Dendritic cell treated with granulocyte-macrophage colony-stimulating factor and Interleukin-4, amounts not matched to agents 40 ng/mL and 50 ng/mL, for 4 days (primary cell): ENCODE results near the gene MARS1.
A peak's percentile ranks its signal among the peaks of the same experiment; 100 is the strongest.

Experiments used
- H3K27ac Mint-ChIP-seq: one replicate; pipeline ENCODE4 v1.8.0; 2022; ENCODE audit warnings: mild to moderate bottlenecking, mixed read lengths
- H3K27me3 Mint-ChIP-seq: one replicate; pipeline ENCODE4 v1.8.0; 2022; ENCODE audit warnings: mild to moderate bottlenecking, mixed read lengths
- H3K36me3 Mint-ChIP-seq: one replicate; pipeline ENCODE4 v1.8.0; 2022; ENCODE audit warnings: low read depth, mixed read lengths
- H3K4me1 Mint-ChIP-seq: one replicate; pipeline ENCODE4 v1.8.0; 2022; ENCODE audit warnings: low read depth, mixed read lengths
- H3K4me3 Mint-ChIP-seq: one replicate; pipeline ENCODE4 v1.8.0; 2022; ENCODE audit warnings: mild to moderate bottlenecking, moderate library complexity, mixed read lengths
- H3K9me3 Mint-ChIP-seq: one replicate; pipeline ENCODE4 v1.8.0; 2022; ENCODE audit warnings: mixed read lengths
- intact Hi-C: fragments of 100-400 bp; cut with micrococcal nuclease; formaldehyde crosslinking; loops from one replicate; pipeline ENCODE4 v1.15.0; 2022

Gene MARS1

GRCh38 chr12:57525615-57526383 is 37.9 kb downstream of the MARS1 start:
- intact Hi-C loops, result no loop called here
- Mint-ChIP-seq H3K9me3 (no peaks in the 10 kb centered on the region), H3K4me3 (no peak overlapping the region), H3K4me1 (peaks cover 57% of the 10 kb centered on the region), H3K36me3 (peaks cover 77% of the 10 kb centered on the region), H3K27me3 (no peaks in the 10 kb centered on the region), H3K27ac (peak overlapping the region; percentile 49)

- Mint-ChIP-seq H3K9me3 (no peaks in the 10 kb centered on the region), H3K4me3 (no peak overlapping the region), H3K36me3 (peaks cover 85% of the 10 kb centered on the region), H3K4me1 (peaks cover 49% of the 10 kb centered on the region), H3K27ac (no peak overlapping the region), H3K27me3 (no peaks in the 10 kb centered on the region)
- intact Hi-C loops, result no loop called here
Observed at GRCh38 chr12:57526477-57527126, 38.7 kb downstream of the MARS1 start.

GRCh38 chr12:57527184-57527583 is 39.3 kb downstream of the MARS1 start:
- Mint-ChIP-seq H3K27ac (no peak overlapping the region), H3K4me3 (no peak overlapping the region), H3K4me1 (peaks cover 43% of the 10 kb centered on the region), H3K36me3 (peaks cover 91% of the 10 kb centered on the region), H3K9me3 (no peaks in the 10 kb centered on the region), H3K27me3 (no peaks in the 10 kb centered on the region)
- intact Hi-C loops, result no loop called here

- peaks cover 97% of the 10 kb centered on the region for H3K36me3 Mint-ChIP-seq
- H3K27me3 Mint-ChIP-seq, result no peaks in the 10 kb centered on the region
- no peak overlapping the region for H3K27ac Mint-ChIP-seq
- peaks cover 38% of the 10 kb centered on the region for H3K4me1 Mint-ChIP-seq
- H3K4me3 Mint-ChIP-seq, result no peak overlapping the region
- intact Hi-C loops, result no loop called here
- H3K9me3 Mint-ChIP-seq, result no peaks in the 10 kb centered on the region
Observed at GRCh38 chr12:57528176-57528575, 40.3 kb downstream of the MARS1 start.

- H3K4me1 Mint-ChIP-seq, result peaks cover 30% of the 10 kb centered on the region
- H3K4me3 Mint-ChIP-seq, result no peak overlapping the region
- peaks cover 100% of the 10 kb centered on the region for H3K36me3 Mint-ChIP-seq
- intact Hi-C loops, result no loop called here
- H3K27ac Mint-ChIP-seq, result no peak overlapping the region
- no peaks in the 10 kb centered on the region for H3K27me3 Mint-ChIP-seq
- no peaks in the 10 kb centered on the region for H3K9me3 Mint-ChIP-seq
Observed at GRCh38 chr12:57528831-57529555, 41.1 kb downstream of the MARS1 start.

- Mint-ChIP-seq H3K36me3 (peaks cover 100% of the 10 kb centered on the region), H3K27me3 (no peaks in the 10 kb centered on the region), H3K4me1 (peaks cover 25% of the 10 kb centered on the region), H3K4me3 (no peak overlapping the region), H3K9me3 (no peaks in the 10 kb centered on the region), H3K27ac (no peak overlapping the region)
- intact Hi-C loops, result no loop called here
Observed at GRCh38 chr12:57529831-57530230, 42.0 kb downstream of the MARS1 start.

- no peaks in the 10 kb centered on the region for H3K27me3 Mint-ChIP-seq
- H3K36me3 Mint-ChIP-seq, result peaks cover 100% of the 10 kb centered on the region
- H3K4me3 Mint-ChIP-seq, result no peak overlapping the region
- peaks cover 18% of the 10 kb centered on the region for H3K4me1 Mint-ChIP-seq
- H3K27ac Mint-ChIP-seq, result no peak overlapping the region
- intact Hi-C loops, result no loop called here
- H3K9me3 Mint-ChIP-seq, result no peaks in the 10 kb centered on the region
Observed at GRCh38 chr12:57530396-57531142, 42.7 kb downstream of the MARS1 start.

GRCh38 chr12:57531836-57532235 is 44.0 kb downstream of the MARS1 start:
- Mint-ChIP-seq H3K4me3 (no peak overlapping the region), H3K36me3 (peaks cover 100% of the 10 kb centered on the region), H3K4me1 (peaks cover 5% of the 10 kb centered on the region), H3K27ac (no peak overlapping the region), H3K9me3 (no peaks in the 10 kb centered on the region), H3K27me3 (no peaks in the 10 kb centered on the region)
- intact Hi-C loops, result no loop called here

- Mint-ChIP-seq H3K4me1 (peaks cover 4% of the 10 kb centered on the region), H3K36me3 (peaks cover 100% of the 10 kb centered on the region), H3K27ac (no peak overlapping the region), H3K4me3 (no peak overlapping the region), H3K9me3 (no peaks in the 10 kb centered on the region), H3K27me3 (no peaks in the 10 kb centered on the region)
- intact Hi-C loops, result no loop called here
Observed at GRCh38 chr12:57533108-57533507, 45.2 kb downstream of the MARS1 start.

- Mint-ChIP-seq H3K36me3 (peaks cover 100% of the 10 kb centered on the region), H3K27ac (no peak overlapping the region), H3K4me3 (no peak overlapping the region), H3K27me3 (no peaks in the 10 kb centered on the region), H3K9me3 (no peaks in the 10 kb centered on the region), H3K4me1 (peaks cover 8% of the 10 kb centered on the region)
- intact Hi-C loops, result no loop called here
Observed at GRCh38 chr12:57534250-57534649, 46.4 kb downstream of the MARS1 start.

- Mint-ChIP-seq H3K9me3 (no peaks in the 10 kb centered on the region), H3K4me3 (no peak overlapping the region), H3K36me3 (peaks cover 100% of the 10 kb centered on the region), H3K27me3 (no peaks in the 10 kb centered on the region), H3K4me1 (peaks cover 8% of the 10 kb centered on the region), H3K27ac (no peak overlapping the region)
- intact Hi-C loops, result no loop called here
Observed at GRCh38 chr12:57534991-57535543, 47.2 kb downstream of the MARS1 start.

GRCh38 chr12:57535764-57536596 is 48.1 kb downstream of the MARS1 start:
- intact Hi-C loops, result no loop called here
- peaks cover 8% of the 10 kb centered on the region for H3K4me1 Mint-ChIP-seq
- H3K27me3 Mint-ChIP-seq, result no peaks in the 10 kb centered on the region
- no peak overlapping the region for H3K4me3 Mint-ChIP-seq
- no peak overlapping the region for H3K27ac Mint-ChIP-seq
- peaks cover 100% of the 10 kb centered on the region for H3K36me3 Mint-ChIP-seq
- no peaks in the 10 kb centered on the region for H3K9me3 Mint-ChIP-seq

- Mint-ChIP-seq H3K27ac (no peak overlapping the region), H3K36me3 (peaks cover 100% of the 10 kb centered on the region), H3K4me3 (no peak overlapping the region), H3K4me1 (peaks cover 8% of the 10 kb centered on the region), H3K27me3 (no peaks in the 10 kb centered on the region), H3K9me3 (no peaks in the 10 kb centered on the region)
- intact Hi-C loops, result no loop called here
Observed at GRCh38 chr12:57536597-57536942, 48.7 kb downstream of the MARS1 start.
